Loucy (cell line): ENCODE results near the gene PROSER2.

Experiments used
- H2AFZ ChIP-seq: fragments of 200-600 bp; sonication (generic); 2 replicates; pipeline ENCODE4 v1.6.0; 2016; ENCODE audit warnings: antibody characterized with exemption, mild to moderate bottlenecking, low read length, moderate library complexity
- H3F3A ChIP-seq: fragments of 200-600 bp; 2 replicates; pipeline ENCODE4 v1.6.0; 2016; ENCODE audit warnings: antibody characterized with exemption, low read depth, mild to moderate bottlenecking
- H3K27me3 ChIP-seq: fragments of 200-600 bp; sonication (generic); 2 replicates; pipeline ENCODE4 v1.6.1; 2014; ENCODE audit warnings: low read length, mild to moderate bottlenecking; ENCODE audit not compliant: insufficient read depth, poor library complexity, severe bottlenecking
- H3K36me3 ChIP-seq: fragments of 200-600 bp; sonication (generic); 2 replicates; pipeline ENCODE4 v1.6.1; 2016; ENCODE audit warnings: low read length; ENCODE audit not compliant: insufficient read depth
- H3K4me1 ChIP-seq: fragments of 200-600 bp; sonication (generic); 2 replicates; pipeline ENCODE4 v1.5.1; 2014; ENCODE audit warnings: low read length, mild to moderate bottlenecking; ENCODE audit not compliant: insufficient read depth, poor library complexity, severe bottlenecking
- H3K4me2 ChIP-seq: fragments of 200-600 bp; sonication (generic); 2 replicates; pipeline ENCODE4 v1.6.0; 2014; ENCODE audit warnings: antibody characterized with exemption, low read length, low read depth, mild to moderate bottlenecking; ENCODE audit not compliant: poor library complexity, severe bottlenecking
- H3K4me3 ChIP-seq: fragments of 200-600 bp; sonication (generic); 2 replicates; pipeline ENCODE4 v1.5.1; 2014; ENCODE audit warnings: low read length, mild to moderate bottlenecking, mixed read lengths; ENCODE audit not compliant: poor library complexity, severe bottlenecking
- H3K79me2 ChIP-seq: fragments of 200-600 bp; sonication (generic); 2 replicates; pipeline ENCODE4 v1.6.1; 2014; ENCODE audit warnings: low read length; ENCODE audit not compliant: insufficient read depth
- H3K9ac ChIP-seq: fragments of 200-600 bp; sonication (generic); 2 replicates; pipeline ENCODE4 v1.6.0; 2014; ENCODE audit warnings: mild to moderate bottlenecking, low read depth, low read length, moderate library complexity; ENCODE audit not compliant: poor library complexity, severe bottlenecking
- H3K9me2 ChIP-seq: fragments of 200-600 bp; sonication (generic); replicated peaks from 2 replicates; pipeline ENCODE4 v1.6.1; 2016; ENCODE audit warnings: low read depth, low read length, mixed read lengths
- H3K9me3 ChIP-seq: fragments of 200-600 bp; sonication (generic); 2 replicates; pipeline ENCODE4 v1.6.1; 2014; ENCODE audit warnings: mild to moderate bottlenecking, antibody characterized with exemption, low read length, low read depth; ENCODE audit not compliant: insufficient read depth
- H4K20me1 ChIP-seq: fragments of 200-600 bp; sonication (generic); 2 replicates; pipeline ENCODE4 v1.6.0; 2014; ENCODE audit warnings: antibody characterized with exemption, low read length, mild to moderate bottlenecking; ENCODE audit not compliant: insufficient read depth, poor library complexity, severe bottlenecking
- EZH2phosphoT487 ChIP-seq: fragments of 200-600 bp; IDR thresholded peaks from 2 replicates; pipeline ENCODE4 v1.6.1; 2018; ENCODE audit warnings: antibody characterized with exemption, mild to moderate bottlenecking, moderate library complexity, borderline replicate concordance
- TF ChIP-seq, protein P1 (sequence below): fragments of 200-600 bp; sonication (generic); conservative IDR thresholded peaks from 2 replicates; pipeline ENCODE4 v1.5.1; 2014; ENCODE audit warnings: mild to moderate bottlenecking, antibody characterized with exemption, low read length

Gene PROSER2

DNA sequence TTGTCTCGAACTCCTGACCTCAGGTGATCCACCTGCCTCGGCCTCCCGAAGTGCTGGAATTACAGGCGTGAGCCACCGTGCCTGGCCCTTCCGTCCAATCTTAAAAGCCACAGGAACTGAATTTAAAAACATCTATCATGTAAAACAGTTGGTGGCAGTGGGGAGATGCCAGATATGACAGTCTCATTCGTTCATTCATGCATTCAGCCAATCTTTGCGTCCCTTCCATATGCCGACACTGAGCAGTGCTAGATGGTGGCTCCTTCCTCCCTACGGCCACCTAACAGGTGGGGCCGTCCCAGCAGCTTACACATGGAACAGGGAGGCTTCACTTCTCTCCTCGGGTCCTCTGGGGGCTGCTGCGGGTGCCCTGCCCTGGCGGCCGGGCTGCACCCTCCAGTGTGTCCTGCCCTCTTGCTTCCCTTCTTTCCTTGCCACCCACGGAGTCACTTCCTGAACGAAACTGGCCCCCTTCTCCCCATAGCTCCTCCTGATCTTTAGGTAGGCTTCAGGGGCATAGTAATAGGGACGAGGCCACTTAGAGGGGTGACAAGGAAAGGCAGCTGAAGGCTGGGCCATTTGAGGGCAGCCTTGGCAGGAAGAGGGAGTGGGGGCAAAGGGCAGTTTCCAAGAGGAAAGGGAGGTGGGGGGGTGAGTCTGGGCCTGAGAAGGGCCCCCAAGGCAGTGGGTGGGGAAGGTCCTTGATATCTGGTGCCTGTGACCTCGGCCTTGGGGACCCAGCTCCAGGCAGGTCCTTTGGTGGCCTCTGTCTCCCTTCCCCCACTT is 53.8 kb downstream of the PROSER2 start:
- Histone ChIP-seq H3K36me3 (no peaks in the 10 kb centered on the region), H3F3A (no peaks in the 10 kb centered on the region), H3K9me3 (no peaks in the 10 kb centered on the region), H3K27me3 (no peaks in the 10 kb centered on the region), H3K9ac (no peak overlapping the region), H3K4me3 (no peak overlapping the region), H3K4me1 (peaks cover 24% of the 10 kb centered on the region), H4K20me1 (no peaks in the 10 kb centered on the region), H3K9me2 (no peaks in the 10 kb centered on the region), H2AFZ (no peak overlapping the region), H3K79me2 (no peaks in the 10 kb centered on the region), H3K4me2 (no peak overlapping the region)
- no peak for TF ChIP-seq EZH2phosphoT487
- TF ChIP-seq, protein P1, sequence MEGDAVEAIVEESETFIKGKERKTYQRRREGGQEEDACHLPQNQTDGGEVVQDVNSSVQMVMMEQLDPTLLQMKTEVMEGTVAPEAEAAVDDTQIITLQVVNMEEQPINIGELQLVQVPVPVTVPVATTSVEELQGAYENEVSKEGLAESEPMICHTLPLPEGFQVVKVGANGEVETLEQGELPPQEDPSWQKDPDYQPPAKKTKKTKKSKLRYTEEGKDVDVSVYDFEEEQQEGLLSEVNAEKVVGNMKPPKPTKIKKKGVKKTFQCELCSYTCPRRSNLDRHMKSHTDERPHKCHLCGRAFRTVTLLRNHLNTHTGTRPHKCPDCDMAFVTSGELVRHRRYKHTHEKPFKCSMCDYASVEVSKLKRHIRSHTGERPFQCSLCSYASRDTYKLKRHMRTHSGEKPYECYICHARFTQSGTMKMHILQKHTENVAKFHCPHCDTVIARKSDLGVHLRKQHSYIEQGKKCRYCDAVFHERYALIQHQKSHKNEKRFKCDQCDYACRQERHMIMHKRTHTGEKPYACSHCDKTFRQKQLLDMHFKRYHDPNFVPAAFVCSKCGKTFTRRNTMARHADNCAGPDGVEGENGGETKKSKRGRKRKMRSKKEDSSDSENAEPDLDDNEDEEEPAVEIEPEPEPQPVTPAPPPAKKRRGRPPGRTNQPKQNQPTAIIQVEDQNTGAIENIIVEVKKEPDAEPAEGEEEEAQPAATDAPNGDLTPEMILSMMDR, result no peak

DNA sequence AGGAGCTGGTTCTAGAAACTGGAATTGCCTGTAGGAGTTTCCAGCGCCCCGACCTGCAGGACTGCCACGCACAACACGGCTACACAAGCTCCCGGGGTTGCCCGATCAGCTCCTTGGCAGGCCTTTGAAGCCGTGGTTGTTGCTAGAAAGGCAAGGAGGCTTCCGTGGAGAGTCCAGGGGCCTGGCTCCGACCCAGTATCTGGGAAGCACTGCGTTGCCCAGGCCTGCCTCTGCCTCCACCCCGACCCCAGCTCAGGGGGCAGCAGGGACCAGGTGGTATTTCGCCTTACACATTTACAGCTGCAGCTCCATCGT is 54.4 kb downstream of the PROSER2 start:
- H3K4me1 ChIP-seq, result peaks cover 24% of the 10 kb centered on the region

DNA sequence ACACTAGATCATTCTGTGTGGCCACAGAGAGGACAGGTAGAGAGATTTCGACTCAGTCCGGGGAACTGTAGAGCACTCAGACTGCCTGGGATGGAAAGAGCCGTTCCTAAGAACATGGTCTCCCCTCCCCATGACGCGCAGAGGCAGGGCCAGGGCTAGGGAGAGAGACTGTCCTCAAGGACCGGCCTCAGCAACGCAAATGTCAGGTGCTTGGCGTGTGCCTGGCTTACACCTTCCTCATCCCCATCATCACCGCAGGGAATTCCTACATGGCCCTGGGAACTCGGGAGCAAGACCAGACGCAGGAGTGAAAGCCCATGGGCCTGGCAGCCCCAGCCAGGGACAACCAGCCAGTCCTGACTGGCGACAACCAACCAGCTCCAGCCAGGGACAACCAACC is 55.6 kb downstream of the PROSER2 start:
- Histone ChIP-seq H3K27me3 (no peaks in the 10 kb centered on the region), H3K79me2 (no peaks in the 10 kb centered on the region), H4K20me1 (no peaks in the 10 kb centered on the region), H3K36me3 (no peaks in the 10 kb centered on the region), H3K9ac (no peak overlapping the region), H3K4me3 (no peak overlapping the region), H3K4me2 (no peak overlapping the region), H3K9me3 (no peaks in the 10 kb centered on the region), H2AFZ (no peak overlapping the region), H3K9me2 (no peaks in the 10 kb centered on the region), H3K4me1 (peaks cover 36% of the 10 kb centered on the region), H3F3A (no peaks in the 10 kb centered on the region)
- TF ChIP-seq, protein P1, result no peak
- no peak for TF ChIP-seq EZH2phosphoT487

More for the DNA sequence above, 54.4 kb downstream of the PROSER2 start:
- no peaks in the 10 kb centered on the region for H3K36me3 ChIP-seq
- H3K27me3 ChIP-seq, result no peaks in the 10 kb centered on the region
- H3K4me3 ChIP-seq, result no peak overlapping the region
- no peak for TF ChIP-seq EZH2phosphoT487
- TF ChIP-seq, protein P1, result no peak
- no peaks in the 10 kb centered on the region for H3K79me2 ChIP-seq
- no peaks in the 10 kb centered on the region for H3K9me3 ChIP-seq
- H3K4me2 ChIP-seq, result no peak overlapping the region
- H3K9me2 ChIP-seq, result no peaks in the 10 kb centered on the region
- H2AFZ ChIP-seq, result no peak overlapping the region
- H4K20me1 ChIP-seq, result no peaks in the 10 kb centered on the region
- H3K9ac ChIP-seq, result no peak overlapping the region
- H3F3A ChIP-seq, result no peaks in the 10 kb centered on the region
